NB4 (cell line): ENCODE data around the gene LYPD4.

Source experiments
- MYC ChIP-seq: IDR thresholded peaks from 2 replicates; pipeline ENCODE4 v1.6.1; 2011; ENCODE audit warnings: low read depth, low read length
- POLR2A ChIP-seq: IDR thresholded peaks from 2 replicates; pipeline ENCODE4 v1.6.1; 2011; ENCODE audit warnings: mild to moderate bottlenecking; ENCODE audit not compliant: insufficient read length; ENCODE audit errors: extremely low read depth
- TF ChIP-seq, protein P1 (sequence below): IDR thresholded peaks from one replicate; pipeline ENCODE4 v1.5.1; 2012; ENCODE audit warnings: low read depth, low read length
- TF ChIP-seq, protein P2 (sequence below): IDR thresholded peaks from 2 replicates; pipeline ENCODE4 v1.6.1; 2011; ENCODE audit warnings: low read depth, low read length

DNA sequence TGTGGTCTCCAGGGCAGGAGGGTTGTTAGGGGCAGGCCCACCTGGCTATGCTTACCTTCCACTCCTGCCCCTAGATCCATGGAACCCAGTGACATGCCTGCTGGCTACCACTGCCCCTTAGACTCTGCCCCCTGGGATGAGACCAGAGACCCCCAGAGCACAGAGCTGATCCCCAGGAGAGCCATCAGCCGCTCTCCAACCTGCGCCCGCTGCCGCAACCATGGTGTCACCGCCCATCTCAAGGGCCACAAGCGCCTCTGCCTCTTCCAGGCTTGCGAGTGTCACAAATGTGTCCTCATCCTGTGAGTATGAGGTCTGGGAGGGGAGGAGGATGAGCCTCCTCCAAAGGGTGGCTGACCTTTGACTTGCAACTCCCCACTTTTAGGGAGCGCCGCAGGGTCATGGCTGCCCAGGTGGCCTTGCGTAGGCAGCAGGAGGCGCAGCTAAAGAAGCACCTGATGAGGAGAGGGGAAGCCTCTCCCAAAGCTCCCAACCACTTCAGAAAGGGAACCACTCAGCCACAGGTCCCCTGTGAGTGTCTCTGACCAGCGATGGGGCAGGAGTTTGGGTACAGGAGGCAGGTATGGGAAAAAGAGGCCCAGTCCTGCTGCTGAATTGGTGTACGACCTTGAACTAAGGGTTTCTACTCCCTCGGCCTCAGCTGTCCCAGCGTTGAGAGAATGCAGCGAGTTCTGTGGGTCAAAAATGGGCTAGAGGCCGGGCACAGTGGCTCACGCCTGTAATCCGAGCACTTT, 3.0 kb upstream of the LYPD4 start:
- TF ChIP-seq, protein P1, sequence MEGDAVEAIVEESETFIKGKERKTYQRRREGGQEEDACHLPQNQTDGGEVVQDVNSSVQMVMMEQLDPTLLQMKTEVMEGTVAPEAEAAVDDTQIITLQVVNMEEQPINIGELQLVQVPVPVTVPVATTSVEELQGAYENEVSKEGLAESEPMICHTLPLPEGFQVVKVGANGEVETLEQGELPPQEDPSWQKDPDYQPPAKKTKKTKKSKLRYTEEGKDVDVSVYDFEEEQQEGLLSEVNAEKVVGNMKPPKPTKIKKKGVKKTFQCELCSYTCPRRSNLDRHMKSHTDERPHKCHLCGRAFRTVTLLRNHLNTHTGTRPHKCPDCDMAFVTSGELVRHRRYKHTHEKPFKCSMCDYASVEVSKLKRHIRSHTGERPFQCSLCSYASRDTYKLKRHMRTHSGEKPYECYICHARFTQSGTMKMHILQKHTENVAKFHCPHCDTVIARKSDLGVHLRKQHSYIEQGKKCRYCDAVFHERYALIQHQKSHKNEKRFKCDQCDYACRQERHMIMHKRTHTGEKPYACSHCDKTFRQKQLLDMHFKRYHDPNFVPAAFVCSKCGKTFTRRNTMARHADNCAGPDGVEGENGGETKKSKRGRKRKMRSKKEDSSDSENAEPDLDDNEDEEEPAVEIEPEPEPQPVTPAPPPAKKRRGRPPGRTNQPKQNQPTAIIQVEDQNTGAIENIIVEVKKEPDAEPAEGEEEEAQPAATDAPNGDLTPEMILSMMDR, result no peak
- TF ChIP-seq POLR2A (no peak), MYC (no peak)
- TF ChIP-seq, protein P2, sequence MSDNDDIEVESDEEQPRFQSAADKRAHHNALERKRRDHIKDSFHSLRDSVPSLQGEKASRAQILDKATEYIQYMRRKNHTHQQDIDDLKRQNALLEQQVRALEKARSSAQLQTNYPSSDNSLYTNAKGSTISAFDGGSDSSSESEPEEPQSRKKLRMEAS, result no peak
